Stimulated activated CD4-positive, alpha-beta T cell treated with anti-CD3 and anti-CD28 coated beads, Interleukin-15, amount 100 ng/mL, for 48 hours (primary cell): ENCODE data around the gene DTL.

ENCODE experiments used
- DNase-seq, 2 donors: peaks; one replicate each; pipeline ENCODE4 v3.0.0-alpha.2; 2020; ENCODE audit warnings: low read depth in 2 of 2

Gene DTL

DNA sequence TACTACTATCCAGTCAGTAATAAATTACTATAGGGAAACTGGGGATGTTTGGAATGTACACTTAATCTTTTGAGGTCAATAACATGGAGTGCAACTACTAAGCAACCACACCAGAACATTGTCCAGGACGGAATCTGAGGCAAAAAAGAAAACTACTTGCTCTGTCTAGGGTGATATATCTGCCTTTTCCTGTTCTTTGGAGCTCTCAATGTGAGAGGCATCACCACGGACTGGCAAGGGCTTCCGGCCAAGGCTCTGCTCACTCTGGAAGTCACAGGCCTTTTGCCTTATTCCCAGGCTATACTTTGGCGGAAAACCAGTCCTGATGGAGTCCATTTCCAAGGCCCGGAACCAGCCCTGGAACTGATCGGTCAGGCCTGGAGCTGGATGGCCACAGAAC, 94.2 kb downstream of the DTL start:
- DNase-seq, result no peak

GRCh38 chr1:212132025-212132424, 96.5 kb downstream of the DTL start:
- DNase-seq, result no peak

GRCh38 chr1:212133319-212133718, 97.8 kb downstream of the DTL start:
- DNase-seq, result no peak

DNA sequence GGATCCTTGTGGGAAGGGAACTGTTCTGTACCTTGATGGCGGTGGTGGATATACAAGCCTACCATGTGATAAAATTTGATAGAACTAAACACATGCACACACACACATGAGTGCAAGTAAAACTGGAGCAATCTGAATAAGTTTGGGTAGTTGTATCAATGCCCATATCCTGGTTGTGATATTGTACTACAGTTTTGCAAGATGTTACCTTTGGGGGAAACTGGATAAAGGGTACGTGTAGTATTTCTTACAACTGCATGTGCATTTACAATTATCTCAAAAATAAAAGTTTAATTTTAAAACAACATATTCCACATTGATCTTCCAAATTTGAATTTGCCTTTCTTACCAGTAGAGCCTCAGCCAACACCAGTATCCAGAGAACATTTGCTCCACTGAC, 99.6 kb downstream of the DTL start:
- no peak for DNase-seq

DNA sequence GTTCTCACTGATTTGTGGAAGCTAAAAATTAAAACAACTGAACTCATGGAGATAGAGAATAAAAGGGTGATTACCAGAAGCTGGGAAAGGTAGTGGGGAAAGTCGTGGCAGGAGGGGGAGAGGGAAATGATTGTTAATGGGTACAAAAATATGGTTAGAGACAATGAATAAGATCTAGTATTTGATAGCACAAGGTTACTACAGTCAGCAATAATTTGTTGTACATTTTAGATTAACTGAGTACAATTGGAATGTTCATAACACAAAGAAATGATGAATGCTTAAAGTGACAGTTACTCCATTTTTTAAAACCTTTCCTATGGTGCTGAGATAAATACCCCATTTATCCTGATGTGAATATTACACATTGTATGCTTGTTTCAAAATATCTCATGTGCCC, 102.3 kb downstream of the DTL start:
- DNase-seq, result no peak

- DNase-seq, result no peak
These were observed 102.9 kb downstream of the DTL start for GRCh38 chr1:212138457-212138856.

GRCh38 chr1:212139526-212140135, 104.1 kb downstream of the DTL start:
- DNase-seq, result no peak

DNA sequence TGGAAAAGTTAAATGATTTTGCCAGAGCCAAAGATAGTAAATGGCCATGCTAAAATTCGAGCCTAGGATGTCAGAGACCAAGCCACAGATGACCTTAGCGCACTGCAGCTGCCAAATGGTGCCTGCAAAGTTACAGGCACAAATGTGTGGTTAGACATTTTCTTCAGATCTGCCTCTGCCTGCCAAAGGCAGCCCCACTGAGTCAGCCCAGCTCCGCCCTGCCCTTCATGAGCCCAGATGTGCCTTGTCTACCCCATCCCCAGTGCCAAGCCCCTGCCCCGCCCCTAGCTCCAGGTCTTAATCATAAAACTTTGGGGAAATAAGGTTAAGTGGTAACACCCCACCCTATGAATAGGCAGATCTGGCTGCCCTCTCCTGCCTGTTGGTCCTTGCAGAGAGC, 105.9 kb downstream of the DTL start:
- DNase-seq, result no peak

DNA sequence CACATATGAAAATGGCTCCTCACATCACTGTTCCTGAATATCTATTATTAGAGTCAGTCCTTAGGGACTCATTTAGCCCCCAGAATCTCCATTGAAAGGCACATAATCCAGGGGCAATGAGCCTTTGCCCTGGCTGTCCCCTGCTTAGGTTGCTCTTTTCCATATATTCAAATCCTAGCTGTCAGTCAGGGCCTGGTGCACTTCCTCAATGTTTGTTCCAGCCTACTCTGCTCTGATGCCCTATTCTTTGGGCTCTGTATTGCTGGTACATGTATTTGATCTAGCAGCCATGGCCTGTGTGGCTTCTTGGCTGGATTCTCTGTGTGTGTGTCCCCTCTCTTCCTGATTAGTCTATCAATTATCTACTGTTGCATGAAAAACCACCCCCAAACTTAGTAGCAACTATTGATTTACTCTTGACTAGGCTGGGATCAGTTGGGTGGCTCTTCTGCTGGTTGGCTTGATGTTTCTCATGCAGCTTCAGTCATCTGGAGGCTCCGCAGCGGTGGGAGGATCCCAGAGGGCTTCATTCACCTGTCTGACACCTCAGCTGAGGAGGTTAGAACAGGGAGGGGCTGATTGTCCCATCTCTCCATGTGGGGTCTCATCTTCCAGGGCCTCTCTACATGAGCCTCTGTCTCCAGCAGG, 107.5 kb downstream of the DTL start:
- DNase-seq, result no peak

DNA sequence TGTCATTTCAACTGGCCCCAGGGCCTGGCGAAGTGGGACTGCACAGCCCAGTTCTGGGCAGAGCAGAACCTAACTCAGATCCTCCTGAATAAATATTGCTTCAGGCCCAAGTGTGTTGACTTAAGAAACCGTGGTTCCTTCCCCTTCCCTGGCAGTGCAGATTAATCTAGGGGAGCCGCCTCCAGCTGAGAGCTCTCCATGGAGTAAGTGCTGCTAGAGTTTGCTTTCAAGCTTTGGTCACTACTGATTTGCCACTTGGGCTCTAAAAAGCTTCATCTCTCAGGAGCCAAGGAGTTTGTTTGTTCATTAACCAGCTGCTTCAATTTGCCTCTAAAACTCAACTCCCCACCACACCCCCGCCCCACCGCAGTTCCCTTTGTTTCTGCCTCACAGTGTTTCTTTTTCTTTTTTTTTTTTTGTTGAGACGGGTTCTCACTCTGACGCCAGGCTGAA, 112.1 kb downstream of the DTL start:
- no peak for DNase-seq

DNA sequence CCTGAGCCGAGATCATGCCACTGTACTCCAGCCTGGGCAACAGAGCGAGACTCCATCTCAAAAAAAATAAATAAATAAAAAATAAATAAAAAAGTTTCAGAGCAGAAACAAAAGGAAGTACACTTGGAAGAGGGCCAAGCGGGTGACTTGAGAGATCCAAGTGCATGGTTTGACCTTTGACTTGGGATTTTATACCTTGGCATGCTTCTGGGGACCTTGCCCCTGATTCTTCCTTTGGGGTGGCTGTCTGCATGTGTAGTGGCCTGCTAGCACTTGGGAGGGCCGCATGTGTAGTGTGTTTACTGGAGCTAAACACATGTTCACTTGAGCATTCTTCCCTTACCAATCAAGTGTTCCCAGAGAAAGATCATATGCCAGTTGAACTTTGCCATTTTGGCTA, 114.0 kb downstream of the DTL start:
- no peak for DNase-seq

- no peak for DNase-seq
These were observed 116.8 kb downstream of the DTL start for GRCh38 chr1:212152308-212152693.

- DNase-seq, result no peak
These were observed 117.3 kb downstream of the DTL start for GRCh38 chr1:212152869-212153268.

DNA sequence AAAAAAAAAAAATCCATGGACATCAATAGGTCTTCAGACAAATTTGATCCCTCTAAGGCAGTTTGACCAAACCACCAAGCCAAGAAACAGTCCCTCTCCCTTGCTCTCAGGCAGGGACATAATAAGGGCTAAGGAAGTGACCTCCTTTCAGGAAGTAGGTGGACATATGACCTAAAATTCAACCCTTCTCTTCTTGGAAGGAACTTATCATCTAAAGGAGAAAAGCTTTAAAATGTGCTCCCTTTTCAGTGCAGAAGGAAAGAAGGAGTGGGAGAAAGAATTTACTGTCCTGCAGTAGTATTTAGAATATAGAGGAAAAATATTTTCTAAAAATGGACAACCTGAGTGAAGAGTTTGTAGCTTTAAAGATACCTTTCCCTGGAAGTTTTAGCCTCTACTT, 118.1 kb downstream of the DTL start:
- no peak for DNase-seq
